GM11168 (cell line): ENCODE results near the gene VPS9D1.
"Not testable (repeated sequence)": the region's sequence is repeated elsewhere in the genome, so short reads cannot be mapped to it uniquely, and the experiment has no call there.

Experiments used
- in situ Hi-C: fragments of 300-500 bp; cut with MboI; formaldehyde crosslinking; loops from one replicate; pipeline ENCODE4 v1.12.0; 2022; ENCODE audit warnings: low sequenced_read_pairs; ENCODE audit not compliant: unreplicated experiment

The VPS9D1 gene

DNA sequence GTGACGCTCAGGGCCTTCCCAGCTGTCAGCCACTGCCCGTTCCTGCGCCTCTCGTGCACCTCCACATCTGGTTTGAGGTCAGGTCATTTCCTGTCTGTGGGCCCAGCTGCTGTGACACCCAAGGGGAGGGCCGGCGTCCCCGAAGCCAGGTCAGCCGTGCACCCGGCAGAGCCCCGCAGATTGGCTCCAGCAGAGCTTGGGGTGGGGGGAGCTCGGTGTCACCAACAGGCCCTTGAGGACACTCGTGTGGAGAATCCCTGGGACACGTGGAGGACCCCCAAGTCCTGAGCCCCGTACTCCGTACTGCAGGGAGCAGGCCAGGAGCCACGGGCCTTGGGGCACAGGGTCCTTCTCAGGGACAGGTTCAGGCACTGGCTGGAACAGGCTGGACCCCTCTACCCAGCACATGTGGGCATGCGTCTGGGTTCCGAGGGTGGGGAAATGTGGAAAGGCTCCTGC lies 24.0 kb downstream of the VPS9D1 start:
- in situ Hi-C loops = no loop called here

DNA sequence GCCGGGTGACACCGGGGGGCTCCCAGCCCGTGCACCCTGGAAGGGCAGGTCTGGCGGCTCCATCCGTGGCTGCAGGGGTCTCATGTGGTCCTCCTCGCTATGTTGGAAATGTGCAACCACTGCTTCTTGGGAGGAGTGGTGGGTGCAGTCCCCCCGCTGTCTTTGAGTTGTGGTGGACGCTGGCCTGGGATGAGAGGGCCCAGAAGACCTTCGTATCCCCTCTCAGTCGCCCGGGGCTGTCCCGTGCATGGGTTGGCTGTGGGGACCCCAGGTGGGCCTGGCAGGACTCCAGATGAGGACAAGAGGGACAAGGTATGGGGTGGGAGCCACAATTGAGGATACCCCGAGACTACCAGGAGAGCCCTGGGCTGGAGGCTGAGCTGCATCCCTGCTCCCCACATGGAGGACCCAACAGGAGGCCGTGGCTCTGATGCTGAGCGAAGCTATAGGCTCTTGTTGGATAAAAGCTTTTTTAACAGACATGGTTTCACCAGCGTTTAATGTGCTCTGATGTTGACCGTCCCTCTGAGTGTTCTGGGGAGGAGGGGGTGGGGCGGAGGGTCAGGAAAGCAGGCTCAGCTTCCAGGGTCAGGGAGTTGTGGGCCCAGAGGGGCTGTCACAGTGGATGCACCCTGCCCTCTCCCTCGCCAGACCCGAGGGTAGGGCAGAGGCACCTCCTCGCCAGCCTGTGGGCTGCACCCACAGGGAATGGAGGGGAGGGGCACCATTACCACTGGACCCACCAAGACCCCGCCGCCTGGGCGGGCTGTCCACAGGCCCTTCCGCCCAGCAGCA lies 24.6 kb downstream of the VPS9D1 start:
- in situ Hi-C loops = no loop called here

DNA sequence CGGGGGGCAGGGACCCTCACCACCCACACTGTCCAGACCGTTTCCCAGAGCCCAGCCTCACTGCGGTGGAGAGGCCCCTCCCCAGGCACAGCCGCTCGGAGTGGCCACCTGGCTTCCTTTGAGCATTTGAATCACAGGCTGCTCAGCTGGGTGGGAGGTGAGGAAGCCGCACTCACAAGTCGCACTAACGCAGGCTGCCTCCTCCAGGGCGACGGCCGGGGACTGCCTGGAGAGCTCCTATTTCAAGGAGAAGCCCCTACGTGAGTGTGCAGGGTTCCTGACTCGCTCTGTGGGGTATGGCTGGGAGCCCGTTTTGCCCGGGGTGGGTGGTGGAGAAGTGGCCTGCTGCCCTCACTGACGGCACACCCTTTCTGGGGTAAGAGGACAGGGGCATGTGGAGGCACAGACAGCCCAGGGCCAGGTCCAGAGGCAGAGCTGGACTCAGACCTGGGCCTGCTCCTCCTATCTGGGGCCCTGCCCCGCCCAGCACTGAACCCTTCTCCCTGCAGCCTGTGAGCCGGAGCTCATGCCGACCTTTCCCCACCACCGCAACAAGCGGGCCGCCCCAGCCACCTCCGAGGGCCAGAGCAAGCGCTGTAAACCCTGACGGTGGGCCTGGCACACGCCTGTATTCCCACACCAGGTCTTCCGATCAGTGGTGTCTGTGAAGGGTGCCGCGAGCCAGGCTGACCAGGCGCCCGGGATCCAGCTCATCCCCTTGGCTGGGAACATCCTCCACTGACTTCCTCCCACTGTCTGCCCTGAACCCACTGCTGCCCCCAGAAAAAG lies 25.4 kb downstream of the VPS9D1 start:
- in situ Hi-C loops = no loop called here

DNA sequence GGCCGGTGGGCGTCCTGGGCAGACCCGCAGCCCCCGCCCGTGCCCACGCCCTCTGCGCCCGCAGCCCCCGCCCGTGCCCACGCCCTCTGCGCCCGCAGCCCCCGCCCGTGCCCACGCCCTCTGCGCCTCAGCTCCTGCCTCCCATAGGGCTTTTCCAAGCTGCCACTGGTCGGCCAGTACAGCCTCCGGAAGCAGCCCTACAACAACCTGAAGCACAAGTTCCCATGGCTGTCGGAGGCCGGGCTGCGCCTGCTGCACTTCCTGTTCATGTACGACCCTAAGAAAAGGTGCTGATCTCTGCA lies 26.0 kb downstream of the VPS9D1 start:
- in situ Hi-C loops = not testable (repeated sequence)

DNA sequence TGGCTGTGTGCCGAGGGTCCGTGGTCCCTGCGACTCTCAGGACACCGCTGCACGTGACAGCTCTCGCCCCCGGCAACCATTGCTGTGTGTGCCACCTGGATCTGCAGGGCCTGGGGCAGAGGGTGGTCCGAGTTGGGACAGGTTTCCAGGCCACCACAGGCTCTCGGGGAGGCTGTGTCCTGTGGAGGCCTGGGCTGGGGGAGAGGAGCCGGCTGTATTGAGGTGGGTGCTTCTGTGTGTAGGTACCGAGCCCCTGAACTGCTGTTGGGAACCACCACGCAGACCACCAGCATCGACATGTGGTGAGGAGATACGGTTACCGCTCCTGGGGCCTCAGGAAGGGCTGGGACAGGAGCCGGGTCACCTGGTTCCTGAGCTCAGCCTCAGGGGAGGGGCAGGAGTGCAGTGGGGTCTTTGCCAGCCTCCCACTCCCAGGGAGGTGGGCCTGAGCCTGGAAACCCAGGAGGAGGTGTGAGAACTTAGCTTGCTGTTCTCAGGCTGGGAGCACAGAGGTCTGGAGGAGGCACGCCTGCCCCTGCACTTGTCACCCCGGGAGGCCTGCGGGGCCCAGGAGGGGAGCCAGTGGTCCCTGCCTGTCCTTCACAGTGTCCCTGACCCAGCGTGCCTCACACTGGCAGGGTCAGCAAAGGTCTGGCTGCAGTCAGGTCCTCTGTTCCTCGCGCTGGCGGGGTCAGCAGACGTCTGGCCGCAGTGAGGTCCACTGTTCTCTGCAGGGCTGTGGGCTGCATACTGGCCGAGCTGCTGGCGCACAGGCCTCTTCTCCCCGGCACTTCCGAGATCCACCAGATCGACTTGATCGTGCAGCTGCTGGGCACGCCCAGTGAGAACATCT lies 26.5 kb downstream of the VPS9D1 start:
- in situ Hi-C loops = no loop called here

DNA sequence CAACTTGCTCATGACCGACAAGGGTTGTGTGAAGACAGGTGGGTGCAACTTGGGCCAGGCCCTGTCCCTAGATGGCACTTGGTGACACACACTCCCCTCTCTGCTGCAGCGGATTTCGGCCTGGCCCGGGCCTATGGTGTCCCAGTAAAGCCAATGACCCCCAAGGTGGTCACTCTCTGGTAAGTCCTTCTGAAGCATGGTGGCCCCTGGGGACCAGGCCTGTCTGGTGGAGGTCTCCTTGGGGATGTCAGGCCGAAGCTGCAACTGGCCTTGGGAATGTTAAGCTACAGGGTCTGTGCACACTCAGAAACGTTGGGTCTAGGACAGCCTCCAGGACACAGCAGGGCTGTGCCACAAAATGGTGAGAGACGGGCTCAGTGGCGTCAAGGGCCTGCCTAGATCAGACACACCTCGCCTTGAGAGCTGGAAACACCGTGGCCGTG lies 27.4 kb downstream of the VPS9D1 start:
- in situ Hi-C loops = no loop called here

DNA sequence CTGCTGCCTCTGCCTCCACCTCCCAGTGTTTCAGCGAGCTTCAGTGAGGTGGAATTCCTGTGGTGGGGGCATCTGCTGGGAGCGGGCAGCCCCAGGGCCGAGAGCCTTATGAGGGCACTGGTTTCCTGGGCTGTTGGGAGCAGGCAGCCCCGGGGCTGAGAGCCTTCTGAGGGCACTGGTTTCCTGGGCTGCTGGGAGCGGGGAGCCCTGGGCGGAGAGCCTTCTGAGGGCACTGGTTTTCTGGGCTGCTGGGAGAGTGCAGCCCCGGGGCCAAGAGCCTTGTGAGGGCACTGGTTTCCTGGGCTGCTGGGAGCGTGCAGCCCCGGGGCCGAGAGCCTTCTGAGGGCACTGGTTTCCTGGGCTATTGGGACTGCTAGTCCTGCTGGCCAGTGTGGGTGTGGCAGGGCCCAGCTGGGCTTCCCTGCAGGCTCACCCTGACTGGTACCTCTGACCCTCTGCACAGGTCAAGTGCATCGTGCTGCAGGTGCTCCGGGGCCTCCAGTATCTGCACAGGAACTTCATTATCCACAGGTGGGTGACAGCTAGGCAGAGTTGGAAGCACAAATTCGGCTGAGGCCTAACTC lies 28.6 kb downstream of the VPS9D1 start:
- in situ Hi-C loops = no loop called here

DNA sequence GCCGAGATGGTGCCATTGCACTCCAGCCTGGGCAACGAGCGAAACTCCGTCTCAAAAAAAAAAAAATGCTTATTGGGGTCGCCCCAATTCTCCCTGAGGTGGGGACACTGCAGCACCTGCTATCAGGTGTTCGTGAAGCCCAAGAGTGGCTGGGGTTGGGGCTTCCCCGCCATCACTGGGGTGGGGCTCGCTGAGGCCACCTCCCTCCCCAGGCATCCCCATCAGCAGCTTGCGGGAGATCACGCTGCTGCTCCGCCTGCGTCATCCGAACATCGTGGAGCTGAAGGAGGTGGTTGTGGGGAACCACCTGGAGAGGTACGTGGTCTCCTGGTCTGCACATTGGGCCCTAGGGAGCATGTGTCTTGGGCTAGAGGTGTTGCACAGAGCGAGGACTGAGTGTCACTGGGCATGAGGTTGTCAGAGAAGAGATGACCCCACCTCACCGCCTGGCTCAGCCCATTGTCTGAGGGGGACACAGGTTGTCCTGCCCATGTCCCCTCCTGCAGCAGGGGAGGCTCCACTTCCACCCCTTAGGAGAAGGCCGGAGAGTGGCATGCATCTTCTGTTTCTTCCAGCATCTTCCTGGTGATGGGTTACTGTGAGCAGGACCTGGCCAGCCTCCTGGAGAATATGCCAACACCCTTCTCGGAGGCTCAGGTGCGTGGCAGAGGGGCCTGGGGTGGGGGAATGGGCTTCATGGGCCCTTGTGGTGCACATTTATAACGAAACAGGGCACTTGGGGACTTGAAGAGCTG lies 29.3 kb downstream of the VPS9D1 start:
- in situ Hi-C loops = no loop called here

DNA sequence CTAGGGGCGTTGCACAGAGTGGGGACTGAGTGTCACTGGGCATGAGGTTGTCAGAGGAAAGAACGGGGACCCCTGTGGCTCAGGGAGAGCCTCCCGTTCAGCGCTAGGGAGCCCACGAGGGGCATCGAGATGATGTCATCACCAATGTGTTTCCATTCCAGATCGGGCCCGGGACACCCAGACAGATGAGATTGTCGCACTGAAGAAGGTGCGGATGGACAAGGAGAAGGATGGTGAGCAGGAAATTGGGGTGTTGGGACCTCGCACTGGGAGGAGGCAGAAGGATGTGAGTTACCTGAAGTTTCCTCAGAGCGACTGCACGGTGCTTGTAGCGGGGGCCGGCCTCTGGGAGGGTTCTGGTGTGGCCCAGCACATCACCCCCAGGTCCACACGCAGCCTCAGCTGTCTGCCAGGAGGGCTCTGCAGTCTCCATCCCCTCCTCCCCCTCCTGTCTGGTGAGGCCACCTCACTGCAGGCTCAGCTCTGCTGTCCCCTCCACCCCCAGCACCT lies 30.3 kb downstream of the VPS9D1 start:
- in situ Hi-C loops = no loop called here

DNA sequence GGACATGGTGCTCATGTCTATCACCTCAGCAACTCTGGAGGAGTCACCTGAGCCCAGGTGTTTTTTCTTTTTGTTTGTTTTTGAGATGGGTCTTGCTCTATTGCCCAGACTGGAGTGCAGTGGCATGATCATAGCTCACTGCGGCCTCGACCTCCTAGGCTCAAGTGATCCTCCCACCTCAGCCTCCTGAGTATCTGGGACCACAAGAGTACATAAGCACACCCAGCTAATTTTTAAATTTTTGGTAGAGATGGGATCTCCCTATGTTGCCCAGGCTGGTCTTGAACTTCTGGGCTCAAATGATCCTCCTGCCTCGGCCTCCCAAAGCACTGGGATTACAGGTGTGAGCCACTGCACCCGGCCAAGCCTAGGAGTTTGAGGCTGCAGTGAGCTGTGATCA lies 31.1 kb downstream of the VPS9D1 start:
- in situ Hi-C loops = not testable (repeated sequence)

DNA sequence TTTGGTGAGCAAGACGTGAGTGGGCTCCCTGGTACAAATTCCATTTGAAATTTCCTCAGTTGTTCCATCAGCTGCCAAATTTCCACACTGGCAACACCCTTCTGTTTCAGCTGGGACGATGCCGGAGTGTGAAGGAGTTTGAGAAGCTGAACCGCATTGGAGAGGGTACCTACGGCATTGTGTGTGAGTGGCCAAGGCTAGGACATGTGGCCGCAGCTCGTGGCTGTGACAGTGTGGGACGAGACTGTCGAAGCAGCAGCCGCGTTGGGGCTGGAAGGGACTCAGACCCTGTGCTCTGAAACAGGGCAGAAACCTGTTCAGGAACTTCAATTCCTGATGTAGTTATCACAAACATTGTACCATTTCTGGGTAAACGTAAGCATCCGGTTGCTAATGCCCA lies 31.6 kb downstream of the VPS9D1 start:
- in situ Hi-C loops = no loop called here

DNA sequence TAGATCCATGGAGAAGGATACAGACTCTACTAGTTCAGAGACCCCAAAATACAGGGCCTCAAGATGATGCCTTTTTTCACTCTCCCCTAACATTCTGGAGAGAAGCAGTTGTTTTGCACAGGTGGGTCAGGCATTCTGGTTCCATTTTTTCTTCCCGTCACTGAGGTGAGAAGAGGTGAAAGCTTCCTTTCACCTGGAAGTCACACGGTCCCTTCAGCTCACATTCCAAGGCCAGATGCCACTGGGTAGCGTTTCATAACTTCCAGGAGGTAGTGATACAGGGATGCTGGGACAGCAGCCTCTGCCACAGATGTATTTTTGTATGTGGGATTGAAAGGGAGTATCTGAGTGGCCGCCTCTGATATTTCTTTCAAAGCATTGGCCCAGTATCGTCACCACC lies 32.3 kb downstream of the VPS9D1 start:
- in situ Hi-C loops = no loop called here

DNA sequence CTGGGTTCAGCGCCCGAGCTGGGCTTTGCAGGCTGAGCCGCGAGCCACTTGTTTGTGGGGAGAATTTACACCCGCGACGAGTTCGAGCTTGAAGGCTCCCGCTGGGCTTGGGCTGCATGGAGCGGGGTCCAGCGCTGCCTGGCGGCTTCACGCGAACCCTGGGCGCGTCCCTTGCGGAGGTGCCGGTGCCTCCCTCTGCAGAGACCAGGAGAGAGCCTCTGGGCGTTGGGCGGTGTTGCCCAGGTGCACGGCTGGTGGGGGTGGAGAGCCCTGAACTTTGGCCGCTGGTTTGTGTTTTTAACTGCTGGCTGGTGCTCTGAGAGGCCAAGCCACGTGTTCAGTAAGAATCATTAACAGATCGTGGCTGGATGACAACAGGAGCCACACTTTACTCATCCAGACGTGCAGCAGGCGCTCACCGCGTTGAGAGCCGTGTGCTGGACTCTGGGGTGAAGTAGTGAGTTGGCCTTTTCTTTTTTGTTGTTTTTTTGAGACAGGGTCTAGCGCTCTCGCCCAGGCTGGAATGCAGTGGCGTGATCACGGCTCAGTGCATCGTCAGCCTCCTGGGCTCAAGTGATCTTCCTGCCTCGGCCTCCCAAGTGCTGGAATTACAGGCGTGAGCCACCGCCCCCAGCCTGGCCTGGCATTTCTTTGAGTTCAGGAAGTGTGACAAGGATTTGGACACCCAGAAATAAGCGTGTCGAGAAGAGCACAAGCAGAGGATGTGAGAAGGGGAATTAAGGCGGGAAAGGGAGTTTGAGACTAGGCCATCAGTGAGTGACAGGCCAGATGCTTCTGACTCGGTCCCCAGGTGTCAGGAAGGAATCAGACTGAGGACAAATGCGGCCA lies 33.4 kb downstream of the VPS9D1 start:
- in situ Hi-C loops = no loop called here

DNA sequence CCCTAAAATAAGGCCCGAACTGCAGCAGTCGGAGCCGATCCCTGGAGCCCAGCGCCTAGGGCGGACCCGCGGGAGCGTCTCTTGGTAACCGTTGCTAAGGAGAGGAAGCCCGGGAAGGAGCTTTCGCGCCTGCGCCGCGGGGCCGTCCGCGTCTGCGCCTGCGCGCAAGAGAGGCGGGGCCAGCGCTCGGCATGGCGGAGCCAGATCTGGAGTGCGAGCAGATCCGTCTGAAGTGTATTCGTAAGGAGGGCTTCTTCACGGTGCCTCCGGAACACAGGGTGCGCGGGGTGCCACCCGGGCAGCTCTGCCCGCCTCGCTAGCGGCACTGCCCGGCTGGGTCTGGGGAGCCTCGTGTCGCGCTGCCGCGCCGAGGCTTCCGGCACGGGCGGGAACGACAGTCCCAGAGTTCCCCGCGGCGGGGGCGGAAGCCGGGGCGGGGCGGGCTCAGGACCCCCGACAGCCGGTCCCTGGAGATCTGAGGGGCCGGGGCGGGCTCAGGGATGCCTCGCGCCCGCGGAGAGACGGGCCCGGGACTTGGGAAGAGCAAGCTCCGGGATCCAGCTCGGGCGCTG lies 34.1 kb downstream of the VPS9D1 start, which contains the start of gene CDK10:
CDK10 (plus strand) TSS at position 170 of the 572 bp plus-strand sequence; CDS start at position 192, 22 bp downstream.
- in situ Hi-C loops = no loop called here

DNA sequence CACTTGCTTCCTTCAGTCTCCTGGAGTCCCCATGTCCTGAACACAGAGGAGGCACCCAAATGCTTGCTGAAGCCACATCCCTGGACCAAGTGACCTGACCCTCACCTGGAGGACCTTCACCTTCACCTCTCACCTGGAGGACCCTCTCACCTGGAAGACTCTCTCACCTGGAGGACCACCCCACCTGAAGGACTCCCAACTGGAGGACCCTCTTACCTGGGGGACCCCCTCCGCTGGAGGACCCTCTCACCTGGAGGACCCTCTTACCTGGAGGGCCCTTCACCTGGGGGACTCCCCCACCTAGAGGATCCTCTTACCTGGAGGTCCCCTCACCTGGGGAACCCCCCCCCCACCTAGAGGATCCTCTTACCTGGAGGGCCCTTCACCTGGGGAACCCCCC lies 34.8 kb downstream of the VPS9D1 start:
- in situ Hi-C loops = no loop called here

DNA sequence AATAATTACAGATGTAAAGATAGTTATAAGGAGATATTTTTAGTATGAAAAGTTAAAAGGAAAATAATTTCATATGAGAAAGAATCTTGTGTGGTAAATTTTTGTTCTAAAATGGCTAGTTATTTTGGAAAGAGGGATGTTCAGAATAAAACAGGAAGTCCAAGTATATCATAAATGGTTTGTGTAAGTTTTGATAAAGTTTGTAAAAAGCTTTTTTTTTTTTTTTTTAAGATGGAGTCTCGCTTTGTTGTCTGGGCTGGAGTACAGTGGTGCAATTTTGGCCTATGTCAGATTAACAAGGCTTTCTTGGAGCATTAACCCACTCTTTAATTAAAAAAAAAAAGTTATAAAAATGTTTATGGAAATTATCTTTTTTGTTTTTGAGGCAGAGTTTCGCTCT lies 42.4 kb downstream of the VPS9D1 start:
- in situ Hi-C loops = no loop called here

DNA sequence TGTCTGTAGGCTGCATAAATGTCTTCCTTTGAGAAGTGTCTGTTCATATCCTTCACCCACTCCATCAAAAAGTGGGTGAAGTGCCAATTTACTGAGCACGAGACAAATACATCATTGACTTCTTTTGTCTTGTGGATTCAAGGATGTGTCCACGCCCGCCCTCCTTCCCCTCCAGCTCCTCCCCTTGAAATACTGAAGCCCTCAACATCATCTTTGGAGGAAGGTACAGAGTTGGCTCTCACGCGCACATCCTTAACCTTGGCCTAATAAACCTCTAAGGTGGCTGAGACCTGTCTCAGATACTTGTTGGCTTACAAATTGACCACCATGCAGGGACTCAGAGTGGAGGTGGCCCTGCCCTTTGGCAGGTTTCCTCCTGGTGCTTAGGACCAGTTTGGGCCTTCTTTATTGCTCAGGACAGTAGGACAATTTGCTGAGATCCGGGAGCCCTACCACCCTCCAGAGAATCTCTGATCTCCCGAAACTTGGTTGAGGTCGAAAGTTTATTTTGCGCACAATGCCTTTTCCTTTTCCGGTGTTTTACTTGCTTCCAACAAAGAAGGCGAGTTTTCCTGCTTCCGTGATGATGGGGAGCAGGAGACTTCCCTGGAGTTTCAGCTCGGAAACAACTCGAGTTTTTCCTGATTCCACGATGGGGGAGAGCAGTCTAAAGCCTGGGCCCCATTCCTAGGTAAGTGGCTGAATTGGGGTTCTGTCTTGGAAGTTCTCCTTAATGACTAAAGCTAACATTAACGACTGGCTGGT lies 48.3 kb downstream of the VPS9D1 start:
- in situ Hi-C loops = no loop called here
